ENCODE data around the gene HCN2.

The HCN2 gene

DNA sequence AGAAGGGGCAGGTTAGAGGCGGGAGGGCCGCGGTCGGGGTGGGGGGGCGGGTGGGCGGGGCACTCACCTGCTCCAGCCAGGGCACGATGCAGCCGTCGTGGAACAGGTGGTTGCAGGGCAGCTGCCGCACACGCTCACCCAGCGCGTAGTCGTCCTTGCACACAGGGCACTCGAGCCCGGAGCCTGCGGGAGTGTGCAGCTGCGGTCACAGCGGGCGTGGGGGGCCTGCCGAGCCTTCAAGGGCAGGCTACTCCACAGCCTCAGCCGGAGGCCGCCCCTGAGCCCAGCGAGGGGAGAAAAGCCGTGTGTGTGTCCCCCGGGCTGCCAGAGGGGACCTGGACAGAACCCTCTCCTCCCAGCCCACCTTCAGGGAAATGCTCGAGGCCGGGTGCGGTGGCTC, 58.6 kb downstream of the HCN2 start:
- H3K27ac ChIP-seq (ENCODE audit: low read depth, low read length): no peak overlapping the region
- H3K36me3 ChIP-seq (ENCODE audit: control insufficient read depth in 1 of 2, insufficient read depth in 2 of 2, low read length in 2 of 2): peaks cover 15 to 61% of the 10 kb centered on the region in 2 donors
- H3K9ac ChIP-seq (ENCODE audit: low read depth in 1 of 2, low read length in 2 of 2): no peak overlapping the region
- H3K4me3 ChIP-seq (ENCODE audit: low read depth in 1 of 2, low read length in 2 of 2): no peak overlapping the region
- H3K4me1 ChIP-seq (ENCODE audit: control insufficient read depth in 1 of 2, insufficient read depth in 2 of 2, low read length in 2 of 2): no peaks in the 10 kb centered on the region
- no peaks in the 10 kb centered on the region for H3K27me3 ChIP-seq (ENCODE audit: control insufficient read depth in 1 of 2, insufficient read depth in 2 of 2, low read length in 2 of 2)
- no peaks in the 10 kb centered on the region for H3K9me3 ChIP-seq (ENCODE audit: control insufficient read depth in 1 of 2, low read length in 2 of 2)

DNA sequence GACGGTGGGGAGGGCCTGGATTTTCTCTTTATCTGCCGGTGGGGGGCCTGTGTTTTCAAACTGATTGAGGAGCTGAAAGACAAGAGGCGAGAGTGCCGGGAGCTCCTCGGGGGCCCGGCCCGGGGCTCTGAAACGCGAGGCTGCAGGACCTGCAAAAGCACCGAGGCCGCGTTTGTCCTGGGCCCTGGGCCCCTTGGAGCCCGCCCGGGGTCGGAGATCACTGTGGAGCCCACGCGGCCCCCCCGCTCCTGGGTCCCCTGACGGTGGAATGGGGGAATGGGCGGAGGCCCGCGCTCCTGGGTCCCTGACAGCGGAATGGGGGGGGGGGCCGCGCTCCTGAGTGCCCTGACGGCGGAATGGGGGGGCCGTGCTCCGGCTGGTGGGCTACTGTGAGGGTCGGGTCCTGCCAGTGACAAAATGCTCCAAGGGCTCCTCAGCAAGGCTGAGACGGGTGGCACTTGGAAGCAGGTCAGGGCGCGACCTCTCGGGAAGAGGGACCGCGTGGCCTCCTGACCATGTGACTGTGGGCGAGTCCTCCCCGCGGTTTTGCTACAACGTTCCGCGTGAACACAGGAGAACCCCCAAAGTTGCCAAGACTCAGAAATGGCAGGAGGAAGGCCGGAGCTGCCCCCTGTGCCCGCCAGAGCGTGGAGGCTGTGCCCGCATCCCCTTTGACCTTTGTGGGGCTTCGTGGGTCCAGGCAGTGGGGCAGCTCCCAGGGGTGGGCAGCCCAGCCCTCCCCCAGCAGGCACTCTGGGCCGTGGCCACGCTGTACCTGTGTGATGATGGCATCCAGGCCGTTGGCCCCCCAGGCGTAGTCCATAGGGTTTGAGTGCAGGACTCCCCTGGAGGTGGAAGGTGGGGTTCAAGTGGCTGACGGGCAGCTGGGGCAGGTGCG, 59.5 kb downstream of the HCN2 start:
- H3K9ac ChIP-seq (ENCODE audit: low read depth in 1 of 2, low read length in 2 of 2): no peak overlapping the region
- H3K4me1 ChIP-seq (ENCODE audit: control insufficient read depth in 1 of 2, insufficient read depth in 2 of 2, low read length in 2 of 2): no peaks in the 10 kb centered on the region
- peaks cover 17 to 70% of the 10 kb centered on the region in 2 donors for H3K36me3 ChIP-seq (ENCODE audit: control insufficient read depth in 1 of 2, insufficient read depth in 2 of 2, low read length in 2 of 2)
- no peaks in the 10 kb centered on the region for H3K27me3 ChIP-seq (ENCODE audit: control insufficient read depth in 1 of 2, insufficient read depth in 2 of 2, low read length in 2 of 2)
- H3K4me3 ChIP-seq (ENCODE audit: low read depth in 1 of 2, low read length in 2 of 2): no peak overlapping the region
- no peak overlapping the region for H3K27ac ChIP-seq (ENCODE audit: low read depth, low read length)
- H3K9me3 ChIP-seq (ENCODE audit: control insufficient read depth in 1 of 2, low read length in 2 of 2): no peaks in the 10 kb centered on the region

DNA sequence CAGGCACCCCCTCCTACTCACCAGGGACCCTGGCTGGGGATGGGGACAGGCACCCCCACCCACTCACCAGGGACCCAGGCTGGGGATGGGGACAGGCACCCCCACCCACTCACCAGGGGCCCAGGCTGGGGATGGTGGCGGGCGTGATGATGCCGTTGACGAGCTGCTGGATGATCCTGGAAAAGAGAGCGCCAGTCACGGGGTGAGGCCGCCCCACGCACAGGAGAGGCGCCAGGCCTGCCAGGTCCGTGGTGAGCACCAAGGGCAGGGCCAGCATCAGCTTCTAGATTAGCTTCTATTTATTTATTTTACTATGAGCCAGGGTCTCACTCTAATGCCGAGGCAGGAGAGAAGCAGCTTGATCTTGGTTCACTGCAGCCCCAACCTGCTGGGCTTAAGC, 60.4 kb downstream of the HCN2 start:
- H3K9ac ChIP-seq (ENCODE audit: low read depth in 1 of 2, low read length in 2 of 2): no peak overlapping the region
- H3K27me3 ChIP-seq (ENCODE audit: control insufficient read depth in 1 of 2, insufficient read depth in 2 of 2, low read length in 2 of 2): no peaks in the 10 kb centered on the region
- H3K36me3 ChIP-seq (ENCODE audit: control insufficient read depth in 1 of 2, insufficient read depth in 2 of 2, low read length in 2 of 2): peaks cover 17 to 70% of the 10 kb centered on the region in 2 donors
- no peak overlapping the region for H3K4me3 ChIP-seq (ENCODE audit: low read depth in 1 of 2, low read length in 2 of 2)
- no peak overlapping the region for H3K27ac ChIP-seq (ENCODE audit: low read depth, low read length)
- no peaks in the 10 kb centered on the region for H3K4me1 ChIP-seq (ENCODE audit: control insufficient read depth in 1 of 2, insufficient read depth in 2 of 2, low read length in 2 of 2)
- no peaks in the 10 kb centered on the region for H3K9me3 ChIP-seq (ENCODE audit: control insufficient read depth in 1 of 2, low read length in 2 of 2)

DNA sequence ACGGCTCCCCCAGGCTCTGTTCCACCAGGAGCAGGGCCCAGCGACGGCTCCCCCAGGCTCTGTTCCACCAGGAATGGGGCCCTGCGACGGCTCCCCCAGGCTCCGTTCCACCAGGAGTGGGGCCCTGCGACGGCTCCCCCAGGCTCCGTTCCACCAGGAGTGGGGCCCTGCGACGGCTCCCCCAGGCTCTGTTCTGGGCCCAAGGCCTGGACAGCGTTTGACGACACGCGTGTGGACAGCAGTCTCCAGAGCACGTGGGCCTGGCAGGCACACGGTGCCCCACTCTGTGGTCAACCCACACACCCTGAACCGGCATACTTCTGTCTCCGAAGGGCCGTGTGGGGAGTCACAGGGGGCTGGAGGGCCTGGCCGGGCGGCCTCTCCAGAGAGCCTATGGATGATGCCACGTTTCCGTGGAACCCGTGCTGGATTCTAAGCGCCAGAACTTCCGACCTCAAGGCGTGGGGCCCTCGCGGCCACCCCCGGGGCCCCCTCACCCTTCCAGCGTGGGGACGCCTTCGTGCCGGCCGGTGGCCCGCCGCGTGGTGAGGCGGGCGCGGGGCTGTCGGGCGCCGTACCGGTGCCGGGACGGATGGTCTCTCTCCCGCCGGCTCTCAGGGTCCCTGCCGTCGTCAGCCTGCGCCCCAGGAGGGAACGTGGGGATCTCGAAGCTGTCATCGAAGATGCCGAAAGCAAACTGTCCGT, 61.6 kb downstream of the HCN2 start:
- Histone ChIP-seq H3K27me3 (ENCODE audit: control insufficient read depth in 1 of 2, insufficient read depth in 2 of 2, low read length in 2 of 2) (no peaks in the 10 kb centered on the region), H3K4me3 (ENCODE audit: low read depth in 1 of 2, low read length in 2 of 2) (no peak overlapping the region), H3K27ac (ENCODE audit: low read depth, low read length) (no peak overlapping the region), H3K9ac (ENCODE audit: low read depth in 1 of 2, low read length in 2 of 2) (no peak overlapping the region), H3K36me3 (ENCODE audit: control insufficient read depth in 1 of 2, insufficient read depth in 2 of 2, low read length in 2 of 2) (peaks cover 16 to 72% of the 10 kb centered on the region in 2 donors), H3K9me3 (ENCODE audit: control insufficient read depth in 1 of 2, low read length in 2 of 2) (no peaks in the 10 kb centered on the region), H3K4me1 (ENCODE audit: control insufficient read depth in 1 of 2, insufficient read depth in 2 of 2, low read length in 2 of 2) (no peaks in the 10 kb centered on the region)

DNA sequence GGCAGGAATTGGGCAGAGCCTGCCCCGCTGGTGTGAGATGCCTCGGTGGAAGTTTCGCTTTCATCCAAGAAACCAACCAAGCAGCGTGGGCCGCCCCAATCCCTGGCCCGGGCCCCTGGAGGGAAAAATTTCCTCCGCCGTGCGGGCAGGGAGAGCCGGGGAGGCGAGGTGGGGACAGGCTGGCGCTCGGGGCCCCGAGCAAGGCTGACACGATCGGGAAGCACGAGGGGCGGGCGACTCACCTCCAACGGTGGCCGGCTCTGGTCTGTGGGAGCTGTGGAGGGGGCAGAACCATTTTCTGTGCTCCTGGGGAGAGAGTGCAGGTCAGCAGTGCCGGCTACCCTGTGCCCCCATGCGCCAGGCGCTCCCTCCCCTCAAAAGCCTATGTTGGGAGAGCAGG, 62.3 kb downstream of the HCN2 start:
- H3K9me3 ChIP-seq (ENCODE audit: control insufficient read depth in 1 of 2, low read length in 2 of 2): no peaks in the 10 kb centered on the region
- no peak overlapping the region for H3K9ac ChIP-seq (ENCODE audit: low read depth in 1 of 2, low read length in 2 of 2)
- H3K36me3 ChIP-seq (ENCODE audit: control insufficient read depth in 1 of 2, insufficient read depth in 2 of 2, low read length in 2 of 2): peaks cover 14 to 67% of the 10 kb centered on the region in 2 donors
- H3K4me3 ChIP-seq (ENCODE audit: low read depth in 1 of 2, low read length in 2 of 2): no peak overlapping the region
- H3K27me3 ChIP-seq (ENCODE audit: control insufficient read depth in 1 of 2, insufficient read depth in 2 of 2, low read length in 2 of 2): no peaks in the 10 kb centered on the region
- no peak overlapping the region for H3K27ac ChIP-seq (ENCODE audit: low read depth, low read length)
- peaks cover 0 to 3% of the 10 kb centered on the region in 2 donors for H3K4me1 ChIP-seq (ENCODE audit: control insufficient read depth in 1 of 2, insufficient read depth in 2 of 2, low read length in 2 of 2)

DNA sequence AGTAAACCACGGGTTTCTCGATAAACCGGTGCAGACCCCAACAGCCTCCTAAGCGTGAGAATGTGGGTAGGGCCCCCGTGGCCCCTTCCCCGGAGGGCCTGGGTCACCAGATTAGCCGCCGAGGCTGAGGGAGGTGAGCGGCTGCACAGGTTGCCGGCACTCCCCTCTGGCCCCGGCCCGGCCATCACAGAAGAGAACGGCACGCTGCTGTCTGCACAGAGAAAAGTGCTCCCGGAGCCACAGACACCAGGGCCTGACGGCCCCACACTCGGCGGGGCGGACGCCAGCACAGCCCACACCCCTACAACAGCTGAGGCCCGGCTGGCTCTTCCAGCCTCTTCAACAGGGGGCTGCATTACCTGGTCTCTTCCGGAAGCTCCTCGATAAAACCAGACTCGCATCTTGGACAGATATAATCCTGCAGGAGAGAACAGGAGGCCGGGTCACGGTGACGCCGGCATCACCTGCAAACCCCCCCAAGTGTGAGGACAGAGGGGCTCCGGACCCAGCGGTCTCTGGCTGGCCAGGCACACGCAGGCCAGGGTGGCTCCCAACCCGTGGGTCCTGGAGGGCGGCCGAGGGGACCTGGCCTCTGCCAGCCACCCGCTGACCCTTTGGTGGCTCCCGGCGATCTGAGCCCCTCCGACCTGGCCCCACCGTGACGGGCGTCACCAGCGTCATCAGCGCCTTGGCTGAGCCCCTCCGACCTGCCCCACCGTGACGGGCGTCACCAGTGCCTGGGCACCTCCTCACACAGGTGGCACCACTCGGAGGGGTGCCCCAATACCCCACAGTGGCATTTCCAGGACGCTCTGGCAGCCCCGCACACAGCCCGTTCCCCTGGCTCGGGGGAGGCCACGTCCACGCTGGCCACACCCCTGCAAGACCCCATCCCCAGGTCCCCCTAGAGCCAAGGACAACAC, 63.0 kb downstream of the HCN2 start:
- no peak overlapping the region for H3K4me3 ChIP-seq (ENCODE audit: low read depth in 1 of 2, low read length in 2 of 2)
- peaks cover 4 to 9% of the 10 kb centered on the region in 2 donors for H3K4me1 ChIP-seq (ENCODE audit: control insufficient read depth in 1 of 2, insufficient read depth in 2 of 2, low read length in 2 of 2)
- H3K36me3 ChIP-seq (ENCODE audit: control insufficient read depth in 1 of 2, insufficient read depth in 2 of 2, low read length in 2 of 2): peaks cover 14 to 67% of the 10 kb centered on the region in 2 donors
- no peaks in the 10 kb centered on the region for H3K27me3 ChIP-seq (ENCODE audit: control insufficient read depth in 1 of 2, insufficient read depth in 2 of 2, low read length in 2 of 2)
- no peaks in the 10 kb centered on the region for H3K9me3 ChIP-seq (ENCODE audit: control insufficient read depth in 1 of 2, low read length in 2 of 2)
- H3K27ac ChIP-seq (ENCODE audit: low read depth, low read length): no peak overlapping the region
- no peak overlapping the region for H3K9ac ChIP-seq (ENCODE audit: low read depth in 1 of 2, low read length in 2 of 2)

DNA sequence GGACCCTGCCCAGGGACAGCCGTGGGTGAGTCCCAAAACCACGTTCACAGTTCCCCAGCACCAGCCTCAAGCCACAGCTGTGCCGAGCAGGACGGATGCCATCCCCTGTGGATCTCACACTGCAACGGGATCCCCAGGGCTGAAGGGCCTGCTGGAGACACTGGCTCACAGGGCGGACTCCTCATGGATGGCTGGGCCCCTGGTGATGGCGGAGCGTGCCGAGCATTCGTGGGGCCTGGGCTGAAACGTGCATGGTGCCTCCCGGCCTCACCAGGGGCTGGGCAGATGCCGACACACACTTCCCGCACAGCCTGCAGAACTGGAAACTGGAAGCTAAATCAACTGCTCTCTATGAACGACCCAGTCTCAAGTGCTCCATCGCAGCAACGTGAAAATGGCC, 63.7 kb downstream of the HCN2 start:
- Histone ChIP-seq H3K36me3 (ENCODE audit: control insufficient read depth in 1 of 2, insufficient read depth in 2 of 2, low read length in 2 of 2) (peaks cover 14 to 66% of the 10 kb centered on the region in 2 donors), H3K4me1 (ENCODE audit: control insufficient read depth in 1 of 2, insufficient read depth in 2 of 2, low read length in 2 of 2) (peaks cover 10 to 14% of the 10 kb centered on the region in 2 donors), H3K27ac (ENCODE audit: low read depth, low read length) (no peak overlapping the region), H3K9ac (ENCODE audit: low read depth in 1 of 2, low read length in 2 of 2) (no peak overlapping the region), H3K27me3 (ENCODE audit: control insufficient read depth in 1 of 2, insufficient read depth in 2 of 2, low read length in 2 of 2) (no peaks in the 10 kb centered on the region), H3K4me3 (ENCODE audit: low read depth in 1 of 2, low read length in 2 of 2) (no peak overlapping the region), H3K9me3 (ENCODE audit: control insufficient read depth in 1 of 2, low read length in 2 of 2) (no peaks in the 10 kb centered on the region)

DNA sequence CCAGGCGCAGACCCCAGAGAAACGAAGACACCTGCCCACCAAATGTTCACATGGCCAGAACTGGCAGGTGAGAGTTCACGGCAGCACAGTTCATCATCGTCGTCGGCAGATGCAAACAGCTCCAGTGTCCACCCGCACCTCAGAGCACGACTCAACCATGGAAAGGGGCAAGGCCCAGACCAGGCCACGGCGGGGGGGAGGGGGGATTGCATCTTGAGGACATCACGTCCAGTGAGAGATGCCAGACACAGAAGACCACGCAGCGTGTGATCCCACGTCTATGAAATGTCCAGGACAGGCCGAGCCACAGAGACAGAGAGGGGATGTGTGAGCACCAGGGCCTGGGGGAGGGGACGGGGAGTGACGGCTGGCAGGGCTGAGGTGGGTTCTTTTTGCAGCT, 66.0 kb downstream of the HCN2 start:
- H3K27ac ChIP-seq (ENCODE audit: low read depth, low read length): no peak overlapping the region
- peaks cover 8 to 58% of the 10 kb centered on the region in 2 donors for H3K36me3 ChIP-seq (ENCODE audit: control insufficient read depth in 1 of 2, insufficient read depth in 2 of 2, low read length in 2 of 2)
- no peak overlapping the region for H3K4me3 ChIP-seq (ENCODE audit: low read depth in 1 of 2, low read length in 2 of 2)
- H3K9me3 ChIP-seq (ENCODE audit: control insufficient read depth in 1 of 2, low read length in 2 of 2): no peaks in the 10 kb centered on the region
- H3K27me3 ChIP-seq (ENCODE audit: control insufficient read depth in 1 of 2, insufficient read depth in 2 of 2, low read length in 2 of 2): no peaks in the 10 kb centered on the region
- H3K9ac ChIP-seq (ENCODE audit: low read depth in 1 of 2, low read length in 2 of 2): no peak overlapping the region
- H3K4me1 ChIP-seq (ENCODE audit: control insufficient read depth in 1 of 2, insufficient read depth in 2 of 2, low read length in 2 of 2): peaks cover 30 to 37% of the 10 kb centered on the region in 2 donors

DNA sequence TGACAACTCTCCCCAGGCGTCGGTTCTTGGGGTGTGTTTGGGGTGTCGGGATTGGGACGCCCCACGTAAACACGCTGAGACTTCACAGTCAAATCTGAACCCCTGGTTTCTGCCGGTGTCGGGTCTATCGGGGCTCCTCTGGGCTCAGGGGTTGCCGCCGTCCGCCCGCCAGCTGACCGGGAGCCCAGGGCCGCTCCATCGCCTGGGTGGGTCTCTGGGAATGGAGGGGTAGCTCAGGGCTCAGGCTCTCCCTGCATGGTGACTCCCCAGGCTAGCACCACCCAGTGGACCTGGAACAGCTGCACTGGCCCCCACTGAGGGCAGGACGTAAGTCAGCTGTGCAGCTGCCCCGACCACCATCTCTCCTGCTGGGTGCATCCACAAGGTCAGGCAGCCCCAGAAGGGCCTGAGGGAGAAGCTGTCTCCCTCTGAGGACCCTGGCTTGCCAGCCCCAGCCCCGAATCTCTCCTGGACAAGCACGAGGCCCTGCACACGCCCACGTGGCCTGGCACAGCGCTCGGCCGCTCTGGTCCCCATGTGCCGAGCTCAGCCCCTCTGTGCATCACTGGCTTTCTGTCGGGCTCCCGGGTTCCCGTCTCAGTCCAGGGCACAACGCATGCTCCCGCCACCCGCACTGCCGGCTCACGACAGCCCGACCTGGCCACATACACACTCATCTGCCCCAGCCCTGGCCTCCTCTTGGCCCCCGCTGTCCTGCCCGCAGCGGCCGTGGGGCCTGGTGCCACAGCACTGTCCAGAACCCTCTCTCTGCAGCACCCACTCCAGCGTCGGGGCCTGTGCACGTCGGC, 67.3 kb downstream of the HCN2 start:
- Histone ChIP-seq H3K27me3 (ENCODE audit: control insufficient read depth in 1 of 2, insufficient read depth in 2 of 2, low read length in 2 of 2) (no peaks in the 10 kb centered on the region), H3K36me3 (ENCODE audit: control insufficient read depth in 1 of 2, insufficient read depth in 2 of 2, low read length in 2 of 2) (peaks cover 5 to 49% of the 10 kb centered on the region in 2 donors), H3K4me3 (ENCODE audit: low read depth in 1 of 2, low read length in 2 of 2) (no peak overlapping the region), H3K4me1 (ENCODE audit: control insufficient read depth in 1 of 2, insufficient read depth in 2 of 2, low read length in 2 of 2) (peaks cover 33 to 49% of the 10 kb centered on the region in 2 donors), H3K27ac (ENCODE audit: low read depth, low read length) (no peak overlapping the region), H3K9me3 (ENCODE audit: control insufficient read depth in 1 of 2, low read length in 2 of 2) (no peaks in the 10 kb centered on the region), H3K9ac (ENCODE audit: low read depth in 1 of 2, low read length in 2 of 2) (no peak overlapping the region)

All from duodenal mucosa (tissue), 2 donors.